Endothelial cell of umbilical vein (primary cell): ENCODE measurements around the gene CEACAM1. TPM values are rescaled to one million over a fixed set of nuclear protein-coding genes. Genes with fewer than 3 reads are reported as not detected.

Source experiments
- BruUV-seq: library from RNA; stranded (reverse); fragments of 400-500 nt; replicated peaks from 2 replicates; lab custom pipeline; 2021; lab: Mats Ljungman, UMichigan
- CTCF ChIA-PET: fragments of 300-600, 350-600 bp; sonication (Branson Sonifier 250); formaldehyde crosslinking; loops from one replicate; lab custom pipeline; 2021; ENCODE audit warnings: antibody characterized with exemption, inconsistent platforms; lab: Charles Lee
- POLR2A ChIA-PET: fragments of 300-600, 350-600 bp; sonication (Branson Sonifier 250); formaldehyde crosslinking; loops from one replicate; lab custom pipeline; 2021; ENCODE audit warnings: antibody characterized with exemption, inconsistent platforms; lab: Charles Lee
- DNase-seq: peaks from one replicate; pipeline ENCODE4 v3.0.0-alpha.2; 2011; ENCODE audit warnings: low read depth, low spot score
- FAIRE-seq: peaks from 2 replicates; lab custom pipeline; 2011; peaks lifted over from hg19 to GRCh38; lab: Jason Lieb, UNC
- H2AFZ ChIP-seq: 2 replicates; pipeline ENCODE4 v1.6.0; 2012; ENCODE audit warnings: low read depth, low read length, control low read depth, inconsistent platforms
- H3K27ac ChIP-seq: 2 replicates; pipeline ENCODE4 v1.5.1; 2011; ENCODE audit warnings: low read depth, mild to moderate bottlenecking, control low read depth, low read length, moderate library complexity; ENCODE audit not compliant: insufficient read depth
- H3K27me3 ChIP-seq, 2 experiments: 2 replicates each; pipeline versions ENCODE4 v1.6.0 to v1.6.1; 2011; ENCODE audit warnings: low read length in 2 of 2, mixed read lengths in 1 of 2; ENCODE audit not compliant: control insufficient read depth in 2 of 2, insufficient read depth in 2 of 2
- H3K36me3 ChIP-seq, 2 experiments: 2 replicates in 1 of 2; 3 replicates in 1 of 2; pipeline ENCODE4 v1.5.1; 2011; ENCODE audit warnings: low read length in 2 of 2, mild to moderate bottlenecking in 1 of 2, moderate library complexity in 1 of 2; ENCODE audit not compliant: control insufficient read depth in 2 of 2, insufficient read depth in 2 of 2; ENCODE audit errors: extremely low read depth in 1 of 2
- H3K4me1 ChIP-seq: 3 replicates; pipeline ENCODE4 v1.5.1; 2011; ENCODE audit warnings: mild to moderate bottlenecking, low read length; ENCODE audit not compliant: control insufficient read depth, insufficient read depth; ENCODE audit errors: extremely low read depth
- H3K4me2 ChIP-seq: 2 replicates; pipeline ENCODE4 v1.6.1; 2011; ENCODE audit warnings: low read length, control low read depth, mixed read lengths; ENCODE audit not compliant: insufficient read depth
- H3K4me3 ChIP-seq, 3 experiments: fragments of 200-600 bp in 1 of 3; sonication (generic), shearing (Covaris generic) in 1 of 3; replicated peaks in 1 of 3; 2 replicates each; pipeline ENCODE4 v1.5.1; 2011 to 2016; ENCODE audit warnings: control low read depth in 3 of 3, low read length in 3 of 3, mild to moderate bottlenecking in 2 of 3, inconsistent platforms in 1 of 3, low read depth in 1 of 3, moderate library complexity in 1 of 3; ENCODE audit not compliant: insufficient read depth in 1 of 3
- H3K79me2 ChIP-seq: 2 replicates; pipeline ENCODE4 v1.6.0; 2012; ENCODE audit warnings: low read length, inconsistent platforms; ENCODE audit not compliant: control insufficient read depth, insufficient read depth
- H3K9ac ChIP-seq: replicated peaks from 2 replicates; pipeline ENCODE3; 2011; ENCODE audit warnings: low read length, control low read depth; ENCODE audit not compliant: insufficient read depth; ENCODE audit errors: extremely low read depth
- H3K9me1 ChIP-seq: replicated peaks from 3 replicates; pipeline ENCODE4 v1.6.0; 2011; ENCODE audit warnings: mild to moderate bottlenecking, low read length; ENCODE audit not compliant: control insufficient read depth, insufficient read depth; ENCODE audit errors: extremely low read depth
- H3K9me3 ChIP-seq: replicated peaks from 2 replicates; pipeline ENCODE4 v1.5.1; 2012; ENCODE audit warnings: low read length, inconsistent platforms; ENCODE audit not compliant: control insufficient read depth, insufficient read depth
- H4K20me1 ChIP-seq: replicated peaks from 2 replicates; pipeline ENCODE3; 2011; ENCODE audit warnings: mild to moderate bottlenecking, low read length; ENCODE audit not compliant: control insufficient read depth, insufficient read depth; ENCODE audit errors: extremely low read depth
- EZH2 ChIP-seq: IDR thresholded peaks from 2 replicates; pipeline ENCODE4 v1.6.1; 2012; ENCODE audit warnings: borderline replicate concordance, low read depth, mild to moderate bottlenecking, moderate library complexity, low read length, inconsistent platforms; ENCODE audit not compliant: severe bottlenecking
- FOS ChIP-seq: IDR thresholded peaks from 2 replicates; pipeline ENCODE4 v1.6.1; 2011; ENCODE audit warnings: mild to moderate bottlenecking, low read length, moderate library complexity, borderline replicate concordance; ENCODE audit not compliant: insufficient read depth
- GATA2 ChIP-seq: IDR thresholded peaks from 2 replicates; pipeline ENCODE4 v1.7.0; 2011; ENCODE audit warnings: low read depth, mild to moderate bottlenecking, moderate library complexity, mixed read lengths, low read length; ENCODE audit not compliant: insufficient read length, insufficient read depth
- JUN ChIP-seq: IDR thresholded peaks from 2 replicates; pipeline ENCODE4 v1.6.1; 2011; ENCODE audit warnings: borderline replicate concordance, low read depth; ENCODE audit not compliant: insufficient read length, insufficient read depth
- MYC ChIP-seq: IDR thresholded peaks from one replicate; pipeline ENCODE4 v1.6.1; 2011; ENCODE audit warnings: mild to moderate bottlenecking, low read depth, low read length
- POLR2A ChIP-seq: IDR thresholded peaks from 2 replicates; pipeline ENCODE4 v1.6.1; 2012; ENCODE audit warnings: low read depth, mild to moderate bottlenecking, control low read depth, low read length
- POLR2AphosphoS5 ChIP-seq: IDR thresholded peaks from 2 replicates; pipeline ENCODE4 v1.6.1; 2012; ENCODE audit warnings: low read depth, mild to moderate bottlenecking, control low read depth, low read length, moderate library complexity; ENCODE audit not compliant: insufficient read depth
- dilution Hi-C: fragments of 300-500 bp; cut with MboI; formaldehyde crosslinking; loops from one replicate; pipeline ENCODE4 v1.15.0; 2019; ENCODE audit warnings: low sequenced_read_pairs; ENCODE audit not compliant: extremely low pct_ligation_motif_present
- intact Hi-C: fragments of 100-400 bp; cut with micrococcal nuclease; formaldehyde crosslinking; loops from one replicate; pipeline ENCODE4 v1.10.0; 2022
- polyA plus RNA-seq, 4 experiments: library from polyadenylated mRNA; depleted of rRNA in 3 of 4; stranded (reverse) in 3 of 4; unstranded in 1 of 4; fragments of >200 nt; gene quantifications; 2 replicates each; pipeline versions ENCODE4 v1.2.1 to v1.2.3, GENCODE V29; 2011 to 2012; ENCODE audit warnings: missing spikeins in 1 of 4
- total RNA-seq: library from RNA; stranded (reverse); gene quantifications from 2 replicates; pipeline ENCODE4 v1.2.3, GENCODE V29; 2021
- TF ChIP-seq, protein P1 (sequence below): IDR thresholded peaks from 2 replicates; pipeline ENCODE4 v1.6.1; 2011; ENCODE audit not compliant: insufficient read depth, insufficient read length
- TF ChIP-seq, protein P2 (sequence below), 2 donors: IDR thresholded peaks; 1 replicate in 1 of 2; 2 replicates in 1 of 2; pipeline ENCODE4 v1.5.1; 2011; ENCODE audit warnings: low read length in 2 of 2, mild to moderate bottlenecking in 2 of 2, moderate library complexity in 2 of 2, control low read depth in 1 of 2, inconsistent platforms in 1 of 2, low read depth in 1 of 2; ENCODE audit not compliant: insufficient read depth in 1 of 2; ENCODE audit errors: extremely low read depth in 1 of 2

The CEACAM1 gene
- total and polyA plus RNA-seq, 2 donors (not counting 3 experiments of a cell fraction or from before 2014, with no cell fraction given): 3.5 to 3.6 TPM

DNA sequence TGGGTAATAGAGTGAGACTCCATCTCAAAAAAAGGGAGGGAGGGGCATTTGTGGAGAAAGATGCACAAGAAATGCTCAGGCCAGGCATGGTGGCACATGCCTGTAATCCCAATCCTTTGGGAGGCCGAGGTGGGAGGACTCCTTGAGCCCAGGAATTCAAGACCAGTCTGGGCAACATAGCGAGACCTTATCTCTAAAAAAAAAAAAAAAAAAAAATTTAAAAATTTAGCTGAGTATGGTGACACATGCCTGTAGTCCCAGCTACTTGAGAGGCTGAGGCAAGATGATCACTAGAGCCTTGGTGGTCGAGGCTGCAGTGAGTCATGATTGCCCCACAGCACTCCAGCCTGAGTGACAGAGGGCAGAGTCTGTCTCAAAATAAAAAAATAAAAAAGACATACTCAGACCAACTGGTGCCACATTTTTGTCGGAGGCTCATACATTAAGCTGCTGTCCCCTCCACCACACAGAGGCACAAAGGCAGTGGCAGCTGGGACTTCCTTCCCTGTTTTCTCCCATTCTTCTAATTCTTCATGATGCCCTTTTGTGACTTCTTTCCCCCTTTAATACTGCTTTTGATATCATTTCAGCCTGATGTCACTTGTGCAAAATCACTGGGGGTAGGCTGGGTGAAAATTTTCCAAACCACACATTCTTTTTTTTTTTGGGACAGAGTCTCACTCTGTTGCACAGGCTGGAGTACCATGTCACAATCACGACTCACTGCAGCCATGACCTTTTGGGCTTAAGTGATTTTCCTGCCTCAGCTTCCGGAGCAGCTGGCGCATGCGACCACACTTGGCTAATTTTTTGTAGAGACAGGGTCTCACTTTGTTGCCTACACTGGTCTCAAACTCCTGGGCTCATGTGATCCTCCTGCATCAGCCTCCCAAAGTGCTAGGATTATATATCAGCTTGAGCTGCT, 58.7 kb downstream of the CEACAM1 start:
- H3K79me2 ChIP-seq: no peaks in the 10 kb centered on the region
- dilution Hi-C loops (no loop called here), intact Hi-C loops (no loop called here)
- H3K9me1 ChIP-seq: no peaks in the 10 kb centered on the region
- no peaks in the 10 kb centered on the region for H3K36me3 ChIP-seq
- no peak overlapping the region for H3K27ac ChIP-seq
- no peak overlapping the region for H3K4me3 ChIP-seq
- no peak for FAIRE-seq
- H3K4me2 ChIP-seq: no peak overlapping the region
- H3K27me3 ChIP-seq: peaks cover 0 to 1% of the 10 kb centered on the region in 2 experiments
- no peak overlapping the region for H2AFZ ChIP-seq
- ChIA-PET CTCF (interaction anchor here (1.7 kb wide), 2 partner anchors 19 to 31 kb away, joined by 4 to 5 read pairs; no protein-coding TSS in a partner anchor), POLR2A (interaction anchor here (0.6 kb wide), 1 partner anchor 35 kb away, joined by 7 read pairs; no protein-coding TSS in a partner anchor)
- DNase-seq: no peak
- H3K9ac ChIP-seq: no peak overlapping the region
- H3K4me1 ChIP-seq: no peaks in the 10 kb centered on the region
- H3K9me3 ChIP-seq: no peaks in the 10 kb centered on the region
- TF ChIP-seq JUN (no peak), GATA2 (no peak), POLR2AphosphoS5 (no peak), EZH2 (no peak), FOS (no peak), POLR2A (no peak), MYC (no peak)
- TF ChIP-seq, protein P1, sequence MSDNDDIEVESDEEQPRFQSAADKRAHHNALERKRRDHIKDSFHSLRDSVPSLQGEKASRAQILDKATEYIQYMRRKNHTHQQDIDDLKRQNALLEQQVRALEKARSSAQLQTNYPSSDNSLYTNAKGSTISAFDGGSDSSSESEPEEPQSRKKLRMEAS: no peak
- TF ChIP-seq, protein P2, sequence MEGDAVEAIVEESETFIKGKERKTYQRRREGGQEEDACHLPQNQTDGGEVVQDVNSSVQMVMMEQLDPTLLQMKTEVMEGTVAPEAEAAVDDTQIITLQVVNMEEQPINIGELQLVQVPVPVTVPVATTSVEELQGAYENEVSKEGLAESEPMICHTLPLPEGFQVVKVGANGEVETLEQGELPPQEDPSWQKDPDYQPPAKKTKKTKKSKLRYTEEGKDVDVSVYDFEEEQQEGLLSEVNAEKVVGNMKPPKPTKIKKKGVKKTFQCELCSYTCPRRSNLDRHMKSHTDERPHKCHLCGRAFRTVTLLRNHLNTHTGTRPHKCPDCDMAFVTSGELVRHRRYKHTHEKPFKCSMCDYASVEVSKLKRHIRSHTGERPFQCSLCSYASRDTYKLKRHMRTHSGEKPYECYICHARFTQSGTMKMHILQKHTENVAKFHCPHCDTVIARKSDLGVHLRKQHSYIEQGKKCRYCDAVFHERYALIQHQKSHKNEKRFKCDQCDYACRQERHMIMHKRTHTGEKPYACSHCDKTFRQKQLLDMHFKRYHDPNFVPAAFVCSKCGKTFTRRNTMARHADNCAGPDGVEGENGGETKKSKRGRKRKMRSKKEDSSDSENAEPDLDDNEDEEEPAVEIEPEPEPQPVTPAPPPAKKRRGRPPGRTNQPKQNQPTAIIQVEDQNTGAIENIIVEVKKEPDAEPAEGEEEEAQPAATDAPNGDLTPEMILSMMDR (IDR thresholded peaks at IDR 0.05; ENCODE audit: extremely low read depth in 1 of 2, insufficient read depth in 1 of 2, low read depth in 1 of 2, low read length in 2 of 2): no peak
- H4K20me1 ChIP-seq: no peaks in the 10 kb centered on the region
- no TSS peak for BruUV-seq
